OCI-LY7 (cell line): Measurements from ENCODE around the gene SPINK8.

Experiments used
- CTCF ChIP-seq: fragments of 200-600 bp; sonication (generic); conservative IDR thresholded peaks from 2 replicates; pipeline ENCODE4 v1.5.1; 2014; ENCODE audit warnings: mild to moderate bottlenecking, antibody characterized with exemption, low read length, moderate library complexity, mixed read lengths
- EZH2phosphoT487 ChIP-seq: fragments of 200-600 bp; sonication (generic); IDR thresholded peaks from 2 replicates; pipeline ENCODE4 v1.6.1; 2018; ENCODE audit warnings: low read depth, borderline replicate concordance, mild to moderate bottlenecking, mixed run types, antibody characterized with exemption, low read length, moderate library complexity, mixed read lengths

GRCh38 chr3:48356419-48356818 is 23.0 kb upstream of the SPINK8 start:
- no peak for TF ChIP-seq CTCF
- no peak for TF ChIP-seq EZH2phosphoT487
